ENCODE data around the gene DCAF5. TPM values are rescaled to one million over a fixed set of nuclear protein-coding genes. Genes with fewer than 3 reads are reported as not detected.

DCAF5 gene
- total RNA-seq, 1 experiment from 2014 or later, result 22.0 TPM

GRCh38 chr14:69039288-69039628, 113.7 kb downstream of the DCAF5 start:
- H3K36me3 ChIP-seq (ENCODE audit: insufficient read depth, low read length, poor library complexity, severe bottlenecking), result no peaks in the 10 kb centered on the region
- H3K4me3 ChIP-seq (ENCODE audit: low read depth, low read length, poor library complexity, severe bottlenecking), result no peak overlapping the region
- TF ChIP-seq EZH2 (IDR thresholded peaks at IDR 0.05; ENCODE audit: borderline replicate concordance, low read depth, low read length, poor library complexity, severe bottlenecking), result no peak
- no peak for TF ChIP-seq CTCF (conservative IDR thresholded peaks at IDR 0.05; ENCODE audit: low read depth, low read length)
- H3K27ac ChIP-seq (ENCODE audit: low read depth, low read length, poor library complexity, severe bottlenecking), result no peak overlapping the region
- ChIA-PET POLR2A (ENCODE audit: low non-redundant PET) (no interaction called here), CTCF (interaction anchor here (0.6 kb wide), 1 partner anchor 62 kb away, joined by 4 read pairs; no protein-coding TSS in a partner anchor)
- intact Hi-C loops (cut with micrococcal nuclease; ENCODE audit: unreplicated experiment), result no loop called here
- H3K27me3 ChIP-seq (replicated peaks; ENCODE audit: insufficient read depth, low read depth, low read length, poor library complexity), result no peaks in the 10 kb centered on the region
- DNase-seq (ENCODE audit: low spot score), result peak; percentile 28
- peaks cover 4% of the 10 kb centered on the region for H3K4me1 ChIP-seq (ENCODE audit: insufficient read depth, low read length, poor library complexity, severe bottlenecking)
- no peaks in the 10 kb centered on the region for H3K9me3 ChIP-seq (ENCODE audit: low read depth, low read length, poor library complexity, severe bottlenecking)
- BruUV-seq (replicated peaks), result no TSS peak

- TF ChIP-seq EZH2 (IDR thresholded peaks at IDR 0.05; ENCODE audit: borderline replicate concordance, low read depth, low read length, poor library complexity, severe bottlenecking) (no peak), CTCF (conservative IDR thresholded peaks at IDR 0.05; ENCODE audit: low read depth, low read length) (no peak)
- Histone ChIP-seq H3K4me1 (ENCODE audit: insufficient read depth, low read length, poor library complexity, severe bottlenecking) (peaks cover 4% of the 10 kb centered on the region), H3K4me3 (ENCODE audit: low read depth, low read length, poor library complexity, severe bottlenecking) (no peak overlapping the region), H3K27ac (ENCODE audit: low read depth, low read length, poor library complexity, severe bottlenecking) (no peak overlapping the region), H3K36me3 (ENCODE audit: insufficient read depth, low read length, poor library complexity, severe bottlenecking) (no peaks in the 10 kb centered on the region), H3K9me3 (ENCODE audit: low read depth, low read length, poor library complexity, severe bottlenecking) (no peaks in the 10 kb centered on the region), H3K27me3 (replicated peaks; ENCODE audit: insufficient read depth, low read depth, low read length, poor library complexity) (no peaks in the 10 kb centered on the region)
- BruUV-seq (replicated peaks), result no TSS peak
- intact Hi-C loops (cut with micrococcal nuclease; ENCODE audit: unreplicated experiment), result no loop called here
- ChIA-PET CTCF (no interaction called here), POLR2A (ENCODE audit: low non-redundant PET) (no interaction called here)
- peak; percentile 48 for DNase-seq (ENCODE audit: low spot score)
These were observed 114.2 kb downstream of the DCAF5 start for GRCh38 chr14:69038455-69039287.

GRCh38 chr14:69037790-69038454, 115.0 kb downstream of the DCAF5 start:
- TF ChIP-seq EZH2 (IDR thresholded peaks at IDR 0.05; ENCODE audit: borderline replicate concordance, low read depth, low read length, poor library complexity, severe bottlenecking) (no peak), CTCF (conservative IDR thresholded peaks at IDR 0.05; ENCODE audit: low read depth, low read length) (no peak)
- Histone ChIP-seq H3K9me3 (ENCODE audit: low read depth, low read length, poor library complexity, severe bottlenecking) (no peaks in the 10 kb centered on the region), H3K27ac (ENCODE audit: low read depth, low read length, poor library complexity, severe bottlenecking) (no peak overlapping the region), H3K27me3 (replicated peaks; ENCODE audit: insufficient read depth, low read depth, low read length, poor library complexity) (no peaks in the 10 kb centered on the region), H3K36me3 (ENCODE audit: insufficient read depth, low read length, poor library complexity, severe bottlenecking) (no peaks in the 10 kb centered on the region), H3K4me1 (ENCODE audit: insufficient read depth, low read length, poor library complexity, severe bottlenecking) (peaks cover 3% of the 10 kb centered on the region), H3K4me3 (ENCODE audit: low read depth, low read length, poor library complexity, severe bottlenecking) (no peak overlapping the region)
- ChIA-PET POLR2A (ENCODE audit: low non-redundant PET) (no interaction called here), CTCF (no interaction called here)
- intact Hi-C loops (cut with micrococcal nuclease; ENCODE audit: unreplicated experiment), result no loop called here
- BruUV-seq (replicated peaks), result no TSS peak
- no peak for DNase-seq (ENCODE audit: low spot score)

All from A673 (cell line).